Prostate gland (tissue), 2 donors: Measurements from ENCODE around the gene PRICKLE2.

ENCODE experiments used
- POLR2A ChIP-seq: fragments of 450-650 bp; IDR thresholded peaks from one replicate; pipeline ENCODE4 v1.6.1; 2016; ENCODE audit warnings: antibody characterized with exemption, mild to moderate bottlenecking
- TF ChIP-seq, protein P1 (sequence below), 4 experiments: fragments of 200-600 bp in 2 of 4; fragments of 450-650 bp in 2 of 4; sonication (generic) in 2 of 4; IDR thresholded peaks; 1 replicate in 3 of 4; 2 replicates in 1 of 4; pipeline ENCODE4 v1.5.1; 2016 to 2019; ENCODE audit warnings: antibody characterized with exemption in 4 of 4, mild to moderate bottlenecking in 2 of 4, moderate library complexity in 2 of 4

GRCh38 chr3:64063983-64064438 is 161.3 kb downstream of the PRICKLE2 start:
- TF ChIP-seq, protein P1, sequence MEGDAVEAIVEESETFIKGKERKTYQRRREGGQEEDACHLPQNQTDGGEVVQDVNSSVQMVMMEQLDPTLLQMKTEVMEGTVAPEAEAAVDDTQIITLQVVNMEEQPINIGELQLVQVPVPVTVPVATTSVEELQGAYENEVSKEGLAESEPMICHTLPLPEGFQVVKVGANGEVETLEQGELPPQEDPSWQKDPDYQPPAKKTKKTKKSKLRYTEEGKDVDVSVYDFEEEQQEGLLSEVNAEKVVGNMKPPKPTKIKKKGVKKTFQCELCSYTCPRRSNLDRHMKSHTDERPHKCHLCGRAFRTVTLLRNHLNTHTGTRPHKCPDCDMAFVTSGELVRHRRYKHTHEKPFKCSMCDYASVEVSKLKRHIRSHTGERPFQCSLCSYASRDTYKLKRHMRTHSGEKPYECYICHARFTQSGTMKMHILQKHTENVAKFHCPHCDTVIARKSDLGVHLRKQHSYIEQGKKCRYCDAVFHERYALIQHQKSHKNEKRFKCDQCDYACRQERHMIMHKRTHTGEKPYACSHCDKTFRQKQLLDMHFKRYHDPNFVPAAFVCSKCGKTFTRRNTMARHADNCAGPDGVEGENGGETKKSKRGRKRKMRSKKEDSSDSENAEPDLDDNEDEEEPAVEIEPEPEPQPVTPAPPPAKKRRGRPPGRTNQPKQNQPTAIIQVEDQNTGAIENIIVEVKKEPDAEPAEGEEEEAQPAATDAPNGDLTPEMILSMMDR (IDR thresholded peaks at IDR 0.05), result no peak
- TF ChIP-seq POLR2A, result no peak
